ENCODE results near the gene TBC1D3B. TPM values are rescaled to one million over a fixed set of nuclear protein-coding genes. Genes with fewer than 3 reads are reported as not detected.
A peak's percentile ranks its signal among the peaks of the same experiment; 100 is the strongest.
"Not testable (repeated sequence)": the region's sequence is repeated elsewhere in the genome, so short reads cannot be mapped to it uniquely, and the experiment has no call there.

TBC1D3B gene
- total RNA-seq, 1 experiment from 2014 or later = not detected

DNA sequence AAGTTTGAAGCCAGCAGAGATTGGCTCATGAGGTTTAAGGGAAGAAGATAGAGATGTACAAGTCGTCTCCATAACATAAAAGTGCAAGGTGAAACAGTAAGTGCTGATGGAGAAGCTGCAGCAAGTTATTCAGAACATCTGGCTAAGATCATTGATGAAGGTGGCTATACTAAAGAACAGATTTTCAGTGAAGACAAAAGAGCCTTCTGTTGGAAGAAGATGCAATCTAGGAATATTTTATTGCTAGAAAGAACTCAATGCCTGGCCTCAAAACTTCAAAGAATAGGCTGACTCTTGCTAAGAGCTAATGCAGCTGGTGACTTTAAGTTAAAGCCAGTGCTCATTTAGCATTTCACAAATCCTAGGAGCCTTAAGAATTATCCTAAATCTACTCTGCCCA lies 46.8 kb downstream of the TBC1D3B start:
- DNase-seq (ENCODE audit: low read depth) = no peak

DNA sequence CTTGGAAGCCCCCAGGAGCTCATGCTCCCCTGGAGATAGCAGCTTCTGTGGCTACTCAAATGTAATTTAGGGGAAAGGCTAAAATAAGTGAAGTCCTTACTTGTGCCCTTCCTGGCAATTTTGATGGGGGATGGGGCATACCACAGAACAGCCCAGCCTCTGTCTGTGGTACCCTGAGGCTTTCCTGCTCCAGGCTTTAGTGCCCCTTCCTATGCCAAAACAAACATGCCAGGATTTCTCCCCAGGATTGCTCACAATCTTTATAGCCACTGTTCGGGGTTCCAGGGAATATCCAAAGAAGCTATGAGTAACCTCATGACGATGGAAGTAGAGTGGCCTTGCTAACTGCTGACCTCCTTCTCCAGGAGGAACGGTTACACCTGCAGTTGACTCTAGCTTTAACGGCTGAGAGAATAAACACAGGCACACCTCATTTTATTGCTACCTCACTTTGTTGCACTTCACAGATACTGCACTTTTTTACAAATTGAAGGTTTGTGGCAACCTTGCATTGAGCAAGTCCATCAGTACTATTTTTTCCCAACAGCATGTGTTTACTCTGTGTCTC lies 47.9 kb downstream of the TBC1D3B start:
- peak; percentile 54 for DNase-seq (ENCODE audit: low read depth)

DNA sequence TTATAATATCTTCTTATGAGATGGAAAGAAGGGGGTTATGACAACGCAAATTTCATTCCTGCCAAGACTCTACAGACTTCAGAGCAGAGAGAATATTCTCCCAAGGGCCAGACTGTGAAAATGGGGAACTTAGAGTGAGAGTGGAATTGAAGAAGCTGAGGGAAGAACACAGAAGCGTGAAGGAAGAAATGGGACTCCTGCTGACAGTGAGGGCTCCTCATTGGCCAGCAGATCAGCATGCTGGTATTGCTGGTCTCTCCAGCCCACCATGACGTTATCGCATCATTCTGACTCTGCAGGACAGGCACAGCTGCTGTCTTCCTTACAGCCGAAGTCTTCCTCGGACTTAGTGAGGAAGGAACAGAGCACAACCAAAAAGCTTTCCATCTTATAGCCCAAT lies 48.5 kb downstream of the TBC1D3B start:
- no peak for DNase-seq (ENCODE audit: low read depth)

DNA sequence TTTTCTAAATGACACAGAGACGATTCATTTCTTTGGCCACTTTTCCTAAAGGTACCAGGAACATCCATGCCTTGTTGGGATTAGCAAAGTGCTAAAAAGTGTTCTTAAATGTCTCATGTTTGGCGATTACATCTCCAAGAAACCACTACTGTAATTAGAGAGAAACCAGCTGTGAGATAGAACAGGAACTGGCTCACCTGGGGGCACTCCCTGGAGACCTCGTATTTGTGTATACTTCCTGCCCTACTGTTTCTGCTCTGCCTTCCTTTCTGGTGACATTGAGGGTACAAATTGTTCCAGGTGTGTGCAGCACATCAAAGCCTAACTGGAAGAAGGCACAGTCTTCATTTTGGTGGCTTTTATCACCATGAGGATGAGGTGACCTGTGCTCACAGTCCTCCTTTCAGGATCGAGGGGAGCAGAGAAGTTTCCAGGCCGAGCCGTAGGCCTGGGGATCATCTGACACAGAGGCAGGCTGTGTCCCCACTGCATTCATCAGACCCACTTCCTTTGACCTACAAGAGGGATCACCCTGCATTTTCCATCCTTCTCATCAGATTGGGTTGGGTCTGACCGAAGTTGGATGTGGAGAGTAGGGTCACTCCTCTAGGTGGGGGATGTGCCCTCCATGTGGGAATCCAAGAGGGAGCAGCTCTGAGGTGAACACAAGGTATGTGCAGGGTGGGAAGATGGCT lies 49.1 kb downstream of the TBC1D3B start:
- DNase-seq (ENCODE audit: low read depth) = no peak

DNA sequence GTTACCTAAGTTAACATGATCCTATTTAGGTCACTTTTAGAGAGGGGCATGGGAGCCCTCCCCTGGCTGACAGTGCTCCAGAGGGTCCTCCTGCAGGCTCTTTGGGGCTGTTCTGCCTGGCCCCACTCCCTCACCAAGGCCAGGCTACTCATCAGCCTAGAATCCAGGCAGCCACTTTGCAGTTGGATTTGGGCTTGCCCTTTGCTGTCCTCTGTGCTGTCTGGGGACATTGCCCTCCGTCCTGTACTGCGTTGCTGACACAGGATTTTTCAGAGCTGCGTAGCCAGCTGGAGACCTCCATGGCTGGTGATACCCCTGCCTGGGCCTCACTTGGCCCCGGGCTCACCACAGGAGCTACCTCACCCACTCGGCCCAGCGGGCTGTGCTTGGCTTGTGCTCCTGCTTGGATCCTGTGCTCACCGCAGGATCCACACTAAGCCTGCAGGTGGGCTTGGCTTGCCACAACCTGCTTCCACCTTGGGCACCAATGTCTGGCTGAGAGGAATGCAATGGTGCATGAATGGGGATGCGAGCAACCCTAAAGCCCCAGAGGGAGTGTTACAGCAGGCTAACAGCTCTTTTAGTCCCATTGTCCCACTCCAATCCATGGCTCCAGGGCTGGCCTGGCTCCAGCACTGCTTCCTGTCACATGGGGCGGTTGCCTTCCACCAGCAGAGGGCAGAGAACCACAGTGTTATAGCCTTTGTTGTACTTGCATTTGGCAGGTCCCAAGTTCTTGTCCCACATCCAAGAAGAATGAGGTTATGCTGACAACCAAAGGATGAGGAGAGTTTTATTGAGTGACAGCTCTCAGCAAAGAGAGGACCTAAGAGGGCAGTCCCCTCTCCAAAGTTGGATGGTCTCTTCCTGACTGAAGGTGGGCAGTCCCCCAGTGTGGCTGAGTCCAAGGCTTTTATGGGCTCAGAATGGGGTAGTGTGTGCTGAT lies 51.3 kb downstream of the TBC1D3B start:
- no peak for DNase-seq (ENCODE audit: low read depth)

DNA sequence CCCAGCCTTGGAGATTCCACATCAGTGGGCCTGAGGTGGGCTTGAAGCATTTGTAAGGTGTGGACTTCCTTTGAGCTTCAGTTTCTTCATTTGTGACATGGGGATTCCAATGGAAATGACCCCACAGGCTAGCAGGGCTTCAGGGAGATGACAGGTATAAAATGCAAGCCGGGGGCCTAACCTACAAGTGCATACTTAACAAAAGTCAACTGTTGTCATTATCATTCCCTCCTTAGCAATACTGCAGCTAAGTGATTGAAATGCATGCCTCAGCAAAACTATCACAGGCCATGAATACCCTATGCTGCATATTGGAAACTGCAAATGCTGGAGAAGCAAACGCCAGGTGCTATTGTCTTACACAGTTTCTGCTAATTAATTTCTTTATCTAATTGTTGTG lies 53.0 kb downstream of the TBC1D3B start:
- no peak for DNase-seq (ENCODE audit: low read depth)

DNA sequence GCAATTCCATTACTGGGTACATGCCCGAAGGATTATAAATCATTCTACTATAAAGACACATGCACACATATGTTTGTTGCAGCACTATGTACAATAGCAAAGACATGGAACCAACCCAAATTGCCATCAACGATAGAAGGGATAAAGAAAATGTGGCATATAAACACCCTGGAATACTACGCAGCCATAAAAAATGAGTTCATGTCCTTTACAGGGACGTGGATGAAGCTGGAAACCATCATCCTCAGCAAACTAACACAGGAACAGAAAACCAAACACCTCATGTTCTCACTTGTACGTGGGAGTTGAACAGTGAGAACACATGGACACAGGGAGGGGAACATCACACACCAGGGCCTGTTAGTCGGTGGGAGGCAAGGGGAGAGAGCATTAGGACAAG lies 55.3 kb downstream of the TBC1D3B start:
- DNase-seq (ENCODE audit: low read depth) = not testable (repeated sequence)

DNA sequence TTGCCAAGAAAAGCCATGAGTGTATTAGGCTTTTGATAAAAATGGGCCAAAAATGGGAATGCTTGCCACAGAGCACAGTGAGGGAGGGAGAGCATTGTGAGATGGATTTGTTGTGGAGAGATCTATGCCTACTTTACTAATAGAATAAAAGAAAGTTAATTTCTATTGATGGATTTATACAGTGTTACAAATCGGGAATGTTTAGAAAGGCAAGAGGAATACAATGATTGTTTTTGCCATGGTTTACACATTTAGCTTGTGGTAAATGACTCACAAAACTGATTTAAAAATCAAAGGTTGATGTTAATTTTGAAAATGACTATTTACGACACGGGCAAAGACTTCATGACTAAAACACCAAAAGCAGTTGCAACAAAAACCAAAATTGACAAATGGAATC lies 56.2 kb downstream of the TBC1D3B start:
- DNase-seq (ENCODE audit: low read depth) = no peak

DNA sequence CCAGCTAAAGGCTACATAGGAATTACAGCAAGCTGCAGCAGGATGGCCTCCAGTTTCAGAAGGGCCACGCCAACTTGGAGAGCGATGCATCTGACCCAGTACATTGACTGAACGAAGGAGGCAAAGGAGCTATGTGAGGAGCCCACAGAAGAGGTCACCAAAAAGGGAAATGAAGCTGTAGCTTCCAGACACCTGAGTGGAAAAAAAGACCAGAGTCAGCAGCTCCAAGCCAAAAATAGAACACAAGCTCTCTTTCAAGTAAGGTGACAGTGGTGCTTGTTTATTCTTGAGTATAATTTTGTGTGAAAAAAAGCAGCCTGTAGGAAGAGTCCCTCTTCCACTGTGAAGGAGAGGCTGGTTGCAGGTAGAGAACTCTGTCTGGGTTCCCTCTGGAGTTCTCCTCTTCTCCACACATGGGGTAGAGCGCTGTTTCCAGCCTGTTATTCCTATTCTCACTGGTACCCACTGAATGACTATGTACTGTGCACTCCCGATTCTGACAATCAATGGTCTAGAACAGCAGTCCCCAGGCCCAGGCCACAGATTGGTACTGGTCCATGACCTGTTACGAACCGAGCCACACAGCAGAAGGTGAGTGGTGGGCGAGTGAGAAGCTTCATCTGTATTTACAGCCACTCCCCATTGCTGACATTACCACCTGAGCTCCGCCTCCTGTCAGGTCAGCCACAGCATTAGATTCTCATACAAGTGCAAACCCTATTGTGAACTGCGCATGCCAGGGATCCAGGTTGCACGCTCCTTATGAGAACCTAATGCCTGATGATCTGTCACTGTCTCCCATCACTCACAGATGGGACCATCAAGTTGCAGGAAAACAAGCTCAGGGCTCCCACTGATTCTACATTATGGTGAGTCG lies 57.7 kb downstream of the TBC1D3B start:
- DNase-seq (ENCODE audit: low read depth) = no peak

DNA sequence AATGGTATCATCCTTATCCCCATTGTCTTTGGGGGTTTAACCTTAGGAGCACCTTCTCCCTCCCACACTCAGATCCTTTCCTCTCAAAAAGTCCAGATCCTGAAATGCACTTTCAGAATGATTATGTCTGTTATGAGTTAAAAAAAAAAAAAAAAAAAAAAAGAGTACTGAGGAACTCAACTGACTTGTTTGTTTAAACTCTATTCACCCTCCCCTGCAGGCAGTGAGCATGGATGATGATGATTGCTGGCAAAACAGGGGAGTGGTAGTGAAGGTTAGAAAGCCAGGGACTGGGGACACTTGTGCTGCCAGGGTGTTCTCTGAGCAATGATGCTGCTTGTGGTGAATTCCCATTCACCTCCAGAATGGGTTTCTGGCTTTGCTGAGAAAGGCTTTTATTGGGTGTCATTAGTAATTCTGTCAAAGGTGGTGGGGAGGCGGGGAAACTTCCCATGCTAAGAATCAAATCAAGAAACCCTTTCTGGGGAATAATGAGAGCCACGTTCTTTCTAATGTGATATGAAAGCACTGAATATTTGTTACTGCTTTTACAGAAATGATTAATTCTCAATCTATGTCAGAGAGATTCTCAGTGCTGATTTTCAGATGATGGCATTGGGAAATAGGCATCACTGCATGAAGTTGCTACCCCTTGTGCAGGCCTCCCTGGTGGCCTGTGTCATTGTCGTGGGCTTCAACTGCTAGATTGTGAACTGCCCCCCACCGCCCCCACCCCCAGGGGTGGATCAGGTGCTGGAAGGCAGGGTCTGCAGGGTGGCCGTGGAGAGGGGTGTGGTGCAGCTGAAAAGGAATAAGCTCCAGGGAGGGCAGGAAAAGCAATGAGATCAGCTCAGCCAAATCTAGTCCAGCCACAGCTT lies 58.7 kb downstream of the TBC1D3B start:
- DNase-seq (ENCODE audit: low read depth) = peak; percentile 42

Other genes with a start within 250 kb of the TBC1D3B start
- gene RDM1, start 245.9 kb downstream of the TBC1D3B start, total RNA-seq (2014; rRNA removed; shearing (Covaris generic)) = 0.86 and 4.3 TPM in 2 replicates
- gene LYZL6, start 232.9 kb downstream of the TBC1D3B start, total RNA-seq (2014; rRNA removed; shearing (Covaris generic)) = not detected in 2 replicates
- gene CCL16, start 195.1 kb downstream of the TBC1D3B start, total RNA-seq (2014; rRNA removed; shearing (Covaris generic)) = not detected in 2 replicates
- not detected in 2 replicates for gene CCL14, start 189.9 kb downstream of the TBC1D3B start, total RNA-seq (2014; rRNA removed; shearing (Covaris generic))
- gene CCL15, start 175.1 kb downstream of the TBC1D3B start, total RNA-seq (2014; rRNA removed; shearing (Covaris generic)) = not detected in 2 replicates
- not detected in 2 replicates for gene CCL23, start 158.7 kb downstream of the TBC1D3B start, total RNA-seq (2014; rRNA removed; shearing (Covaris generic))
- gene CCL18, start 112.4 kb downstream of the TBC1D3B start, total RNA-seq (2014; rRNA removed; shearing (Covaris generic)) = not detected in 2 replicates
- 0.46 TPM in 1 of 2 replicates, not detected in the other for gene CCL3, start 86.5 kb downstream of the TBC1D3B start, total RNA-seq (2014; rRNA removed; shearing (Covaris generic))
- gene CCL4, start 72.8 kb downstream of the TBC1D3B start, total RNA-seq (2014; rRNA removed; shearing (Covaris generic)) = not detected in 2 replicates
- 1.7 TPM in 1 of 2 replicates, not detected in the other for gene CCL3L1, start 20.1 kb upstream of the TBC1D3B start, total RNA-seq (2014; rRNA removed; shearing (Covaris generic))
- 0.63 and 2.9 TPM in 2 replicates for gene CCL4L2, start 34.4 kb upstream of the TBC1D3B start, total RNA-seq (2014; rRNA removed; shearing (Covaris generic))
- not detected in 2 replicates for gene TBC1D3I, start 87.9 kb upstream of the TBC1D3B start, total RNA-seq (2014; rRNA removed; shearing (Covaris generic))
- not detected in 2 replicates for gene TBC1D3G, start 147.2 kb upstream of the TBC1D3B start, total RNA-seq (2014; rRNA removed; shearing (Covaris generic))
- not detected in 2 replicates for gene TBC1D3H, start 211.8 kb upstream of the TBC1D3B start, total RNA-seq (2014; rRNA removed; shearing (Covaris generic))

All from Daoy (cell line).